ENCODE data around the gene ODAD3.
"Not testable (repeated sequence)": the region's sequence is repeated elsewhere in the genome, so short reads cannot be mapped to it uniquely, and the experiment has no call there.

Gene ODAD3

DNA sequence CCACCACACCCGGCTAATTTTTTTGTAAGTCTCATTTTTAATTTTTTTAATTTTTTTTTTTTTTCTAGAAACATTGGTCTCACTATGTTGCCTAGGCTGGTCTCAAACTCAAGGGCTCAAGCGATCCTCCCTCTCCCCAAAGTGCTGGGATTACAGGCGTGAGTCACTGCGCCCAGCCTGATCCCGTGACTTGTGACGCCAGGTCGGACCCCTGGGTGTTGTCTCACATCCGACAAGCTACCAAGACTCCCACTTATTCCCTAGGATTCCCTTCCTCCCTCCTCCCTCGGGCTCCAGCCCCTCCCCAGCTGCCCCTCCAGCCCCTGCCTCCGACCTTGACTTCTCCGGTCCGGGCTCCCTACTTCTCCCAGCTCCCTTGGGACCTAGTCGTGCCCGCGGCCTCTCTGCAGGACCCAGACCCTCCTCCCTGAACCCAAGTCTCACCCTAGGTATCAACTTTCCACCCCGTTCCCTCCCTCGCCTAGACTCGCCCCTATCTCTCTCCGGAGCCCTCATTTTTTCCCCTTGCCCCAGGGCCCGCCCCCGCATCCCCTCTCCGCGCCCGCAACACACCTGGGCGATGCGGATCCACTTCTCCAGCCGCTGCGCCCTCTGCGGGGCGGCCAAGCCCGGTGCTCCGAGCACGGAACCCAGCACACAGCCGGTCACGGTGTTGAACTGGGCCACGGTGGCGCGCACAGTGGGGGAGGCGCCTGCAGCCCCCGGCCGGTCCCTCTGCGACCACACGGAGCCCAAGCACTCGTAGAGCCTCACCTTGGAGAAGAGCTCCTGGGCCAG is 28.9 kb downstream of the ODAD3 start:
- DNase-seq (ENCODE audit: low read depth): no peak

DNA sequence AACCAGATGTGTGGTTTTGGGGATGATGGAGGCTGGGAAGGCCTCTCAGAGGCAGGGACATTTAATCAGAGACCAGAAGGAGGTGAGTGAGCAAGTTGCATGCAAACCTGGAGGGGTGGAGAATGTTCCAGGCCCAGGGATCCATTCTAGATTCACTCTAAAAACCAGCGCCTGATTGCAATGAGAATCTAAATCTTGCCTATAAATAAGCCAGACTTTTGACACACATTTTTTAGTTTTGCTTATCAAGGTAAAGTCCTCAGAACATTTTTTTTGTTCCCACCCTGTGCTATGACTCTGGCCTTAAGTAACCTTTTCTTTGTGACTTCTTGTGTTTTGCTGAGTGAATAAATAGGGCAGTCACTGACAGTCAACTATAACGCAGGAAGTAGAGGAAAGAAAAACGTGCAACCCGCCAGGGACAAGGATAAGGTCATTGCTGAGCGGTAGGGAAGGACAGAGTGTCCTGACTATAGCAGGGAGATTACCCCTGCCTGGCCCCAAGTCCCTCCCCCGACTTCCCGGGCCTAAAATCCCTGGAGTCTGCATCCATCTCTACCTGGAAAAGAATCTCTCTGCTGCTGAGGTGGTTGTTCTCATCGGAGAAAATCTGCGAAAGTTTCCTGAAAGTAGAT is 30.2 kb downstream of the ODAD3 start:
- DNase-seq (ENCODE audit: low read depth): no peak

DNA sequence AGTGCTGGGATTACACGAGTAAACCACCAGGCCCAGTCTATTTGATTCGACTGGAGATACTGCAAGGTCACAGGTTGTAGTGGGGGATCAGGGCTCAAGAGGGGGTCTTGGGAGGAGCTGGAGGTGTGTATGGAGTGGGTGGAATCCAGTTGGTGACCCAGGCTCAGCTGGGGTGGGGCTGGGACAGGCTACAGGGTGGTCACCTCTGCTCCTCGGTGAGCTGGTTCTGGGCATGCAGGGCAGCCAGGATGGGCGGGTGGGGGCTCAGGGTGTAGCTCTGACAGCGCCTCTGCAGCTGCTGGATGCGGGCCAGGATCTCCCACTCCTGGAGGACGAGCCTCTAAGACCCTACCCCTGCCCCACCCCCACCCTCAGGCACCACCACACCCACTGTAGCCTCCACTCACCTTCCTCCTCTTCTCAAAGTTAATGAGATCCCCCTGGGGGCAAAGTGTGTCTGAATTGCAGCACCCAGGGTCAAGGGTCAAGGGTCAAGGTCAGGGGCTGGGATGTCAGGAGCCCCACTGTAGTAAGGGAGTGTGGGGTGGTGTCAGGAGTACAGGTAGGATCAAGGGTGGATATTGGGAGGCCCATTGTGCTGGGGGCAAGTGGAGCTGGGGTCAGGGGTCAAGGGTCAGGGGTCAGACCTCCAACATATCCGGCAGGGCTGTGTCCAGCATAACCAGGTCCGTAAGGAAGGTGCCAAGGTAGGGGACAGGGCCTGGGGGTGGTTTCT is 32.9 kb downstream of the ODAD3 start:
- no peak for DNase-seq (ENCODE audit: low read depth)

DNA sequence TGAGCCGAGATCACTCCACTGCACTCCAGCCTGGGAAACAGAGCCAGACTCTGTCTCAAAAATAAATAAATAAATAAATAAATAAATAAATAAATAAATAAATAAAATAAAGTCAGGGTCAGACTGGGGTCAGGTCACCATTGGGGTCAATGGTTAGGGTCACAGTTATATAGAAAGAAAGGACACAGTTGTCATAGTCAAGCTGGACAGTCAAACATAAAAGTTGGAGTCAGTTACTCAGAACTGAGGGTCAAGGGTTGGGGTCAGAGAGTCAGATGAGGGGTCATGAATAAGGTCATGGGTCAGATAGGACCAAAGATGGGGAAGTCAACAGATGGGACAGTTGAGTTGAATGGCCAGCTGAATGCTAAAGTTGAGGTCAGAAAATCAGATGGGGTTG is 34.1 kb downstream of the ODAD3 start:
- DNase-seq (ENCODE audit: low read depth): no peak

DNA sequence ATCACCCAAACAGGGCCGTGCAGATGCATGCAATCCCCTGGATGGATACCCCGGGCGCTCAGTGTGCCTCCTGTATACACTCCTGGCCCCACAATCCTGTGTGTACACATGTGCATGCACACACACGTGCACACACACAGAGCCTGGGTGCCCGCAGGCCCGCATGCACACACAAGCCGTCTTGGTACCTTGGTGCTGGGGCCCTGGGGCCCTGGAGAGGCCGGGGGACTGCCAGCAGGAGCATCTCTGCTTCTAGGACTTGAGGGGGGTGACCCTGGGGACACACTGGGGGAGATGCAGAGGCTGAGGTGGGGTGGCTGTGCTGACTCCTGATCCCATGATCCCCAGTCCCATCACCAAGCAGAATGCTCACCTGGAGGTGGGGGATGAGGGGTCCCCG is 35.3 kb downstream of the ODAD3 start:
- no peak for DNase-seq (ENCODE audit: low read depth)

- no peak for DNase-seq (ENCODE audit: low read depth)
Observed at GRCh38 chr19:11397089-11397610, 37.8 kb downstream of the ODAD3 start.

GRCh38 chr19:11390933-11391680 is 43.8 kb downstream of the ODAD3 start:
- no peak for DNase-seq (ENCODE audit: low read depth)

- DNase-seq (ENCODE audit: low read depth): no peak
Observed at GRCh38 chr19:11390359-11390758, 44.6 kb downstream of the ODAD3 start.

DNA sequence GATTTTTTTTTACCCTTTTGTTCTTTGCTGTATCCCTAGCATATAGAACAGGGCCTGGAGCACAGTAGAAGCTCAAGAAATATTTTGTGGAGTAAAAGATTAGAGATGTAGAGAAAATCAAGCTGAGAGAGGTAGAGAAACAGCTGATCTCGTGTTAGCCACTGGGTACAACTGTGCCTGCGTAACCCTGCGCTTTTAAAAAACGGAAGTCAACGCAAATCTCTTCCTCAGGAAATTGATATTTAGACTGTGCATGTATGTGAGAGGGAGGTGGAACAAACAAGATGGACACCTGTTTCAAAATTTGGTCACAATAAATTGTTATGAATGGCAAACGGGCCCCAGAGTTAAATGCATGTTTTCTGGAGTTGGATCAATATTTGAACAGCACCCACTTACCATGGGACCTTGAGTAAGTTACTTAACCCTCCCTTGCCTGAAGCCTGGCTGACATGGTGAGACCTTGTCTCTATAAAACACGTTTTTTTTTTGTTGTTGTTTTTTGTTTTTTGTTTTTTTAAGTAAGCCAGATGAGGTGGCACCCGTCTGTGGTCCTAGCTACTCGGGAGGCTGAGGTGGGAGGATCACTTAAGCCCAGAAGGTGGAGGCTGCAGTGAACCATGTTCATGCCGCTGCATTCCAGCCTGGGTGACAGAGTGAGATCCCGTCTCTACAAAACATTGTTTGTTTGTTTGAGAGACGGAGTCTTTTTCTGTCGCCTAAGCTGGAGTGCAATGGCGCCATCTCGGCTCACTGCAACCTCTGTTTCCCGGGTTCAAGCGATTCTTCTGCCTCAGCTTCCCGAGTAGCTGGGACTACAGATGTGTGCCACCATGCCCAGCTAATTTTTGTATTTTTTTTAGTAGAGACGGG is 47.5 kb downstream of the ODAD3 start:
- no peak for DNase-seq (ENCODE audit: low read depth)

- no peak for DNase-seq (ENCODE audit: low read depth)
Observed at GRCh38 chr19:11384778-11385129, 50.2 kb downstream of the ODAD3 start.

GRCh38 chr19:11383706-11384048 is 51.2 kb downstream of the ODAD3 start:
- no peak for DNase-seq (ENCODE audit: low read depth)

DNA sequence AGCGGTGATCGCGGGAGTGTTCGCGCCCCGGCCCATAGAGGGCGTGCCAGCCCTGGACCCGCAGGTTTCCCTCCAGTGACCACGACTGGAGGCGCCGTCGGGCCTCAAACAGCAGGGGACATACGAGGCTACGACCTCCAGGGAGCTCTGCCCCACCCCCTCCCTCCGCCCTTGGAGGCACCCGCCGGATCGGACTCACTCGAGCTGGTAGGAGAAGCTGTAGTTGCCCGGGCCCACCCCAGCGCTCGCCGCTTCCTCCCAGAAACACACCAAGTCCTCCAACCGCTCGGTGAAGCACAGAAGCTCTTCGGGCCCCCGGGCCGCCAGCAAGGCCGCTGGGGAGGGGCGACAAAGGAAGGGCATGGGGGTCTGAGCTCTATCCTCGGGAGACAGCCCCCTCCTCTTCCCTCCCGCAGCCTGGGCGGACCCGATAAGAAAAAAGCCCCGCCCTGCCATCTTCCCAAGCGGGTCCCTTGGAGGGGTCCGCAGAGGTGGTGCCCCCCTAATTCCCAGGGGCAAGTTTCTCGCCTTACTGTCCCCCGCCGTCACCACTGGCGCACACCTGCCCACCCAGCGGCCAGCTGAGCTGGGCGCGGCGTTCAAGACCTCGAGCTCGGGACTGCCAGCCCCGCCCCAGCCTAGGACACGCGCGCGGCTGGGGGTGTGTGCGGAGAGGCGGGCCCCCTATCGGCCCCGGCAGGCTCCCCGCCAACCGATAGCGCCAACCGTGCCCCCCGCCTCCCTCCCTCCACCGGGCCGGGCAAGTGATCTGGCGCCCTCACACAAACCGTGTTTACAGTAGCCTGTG is 51.8 kb downstream of the ODAD3 start:
- DNase-seq (ENCODE audit: low read depth): peak; percentile 14

DNA sequence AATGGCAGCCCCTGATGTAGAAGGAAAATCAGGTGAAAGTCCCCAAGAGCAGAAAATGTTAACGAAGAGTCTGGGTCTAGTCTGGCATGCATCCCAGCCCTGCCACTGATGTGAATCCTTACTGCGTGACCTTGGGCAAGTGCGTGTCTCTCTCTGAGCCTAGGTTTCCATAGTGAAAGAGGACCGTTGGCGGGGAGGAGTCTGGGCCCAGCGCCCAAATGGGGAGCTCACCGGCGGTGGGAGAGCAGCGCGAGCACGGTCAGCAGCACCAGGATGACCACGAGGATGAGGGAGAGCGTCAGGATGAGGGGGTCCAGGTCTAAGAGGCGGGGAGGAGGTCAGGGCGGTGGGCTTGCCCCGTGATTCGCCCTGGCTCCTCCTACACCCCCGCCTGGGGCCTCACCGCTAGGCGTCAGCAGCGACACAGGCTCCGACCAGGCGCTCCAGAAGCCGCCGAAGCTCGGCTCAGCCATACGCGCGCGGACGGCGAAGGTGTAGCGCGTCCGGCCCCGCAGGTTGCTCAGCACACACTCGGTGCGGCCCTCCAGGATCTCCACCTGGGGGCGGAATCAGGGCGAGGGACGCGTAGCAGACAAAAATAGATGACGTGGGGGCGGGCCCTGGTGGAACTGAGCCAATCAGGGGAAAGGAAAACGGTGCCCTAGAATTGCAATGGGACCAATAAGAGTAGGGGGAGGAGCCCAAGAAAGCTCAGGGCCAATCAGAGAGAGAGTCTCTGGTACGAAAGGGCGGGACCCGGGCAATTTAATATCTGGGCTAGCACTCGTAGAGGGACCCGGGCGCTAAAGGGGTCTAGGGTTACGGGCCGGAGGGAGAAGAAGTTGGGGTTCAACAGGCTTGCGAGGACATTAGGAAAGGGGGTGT is 54.0 kb downstream of the ODAD3 start:
- peak; percentile 95 for DNase-seq (ENCODE audit: low read depth)

GRCh38 chr19:11379857-11380350 is 55.0 kb downstream of the ODAD3 start:
- no peak for DNase-seq (ENCODE audit: low read depth)

DNA sequence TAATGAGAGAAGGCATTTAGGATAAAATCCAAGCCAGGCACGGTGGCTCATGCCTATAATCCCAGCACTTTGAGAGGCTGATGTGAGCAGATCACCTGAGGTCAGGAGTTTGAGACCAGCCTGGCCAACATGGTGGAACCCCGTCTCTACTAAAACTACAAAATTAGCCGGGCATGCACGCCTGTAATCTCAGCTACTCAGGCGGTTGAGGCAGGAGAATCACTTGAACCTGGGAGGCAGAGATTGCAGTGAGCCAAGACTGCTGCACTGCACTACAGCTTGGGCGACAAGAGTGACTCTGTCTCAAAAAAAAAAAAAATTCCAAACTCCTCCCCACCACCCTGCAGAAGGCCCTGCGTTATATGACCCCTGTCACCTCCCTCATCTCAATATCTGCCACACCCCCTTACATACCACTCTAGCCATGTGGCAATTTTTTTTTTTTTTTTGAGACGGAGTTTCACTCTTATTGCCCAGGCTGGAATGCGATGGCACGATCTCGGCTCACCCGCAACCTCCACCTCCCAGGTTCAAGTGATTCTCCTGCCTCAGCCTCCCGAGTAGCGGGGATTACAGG is 55.6 kb downstream of the ODAD3 start:
- not testable (repeated sequence) for DNase-seq (ENCODE audit: low read depth)

DNA sequence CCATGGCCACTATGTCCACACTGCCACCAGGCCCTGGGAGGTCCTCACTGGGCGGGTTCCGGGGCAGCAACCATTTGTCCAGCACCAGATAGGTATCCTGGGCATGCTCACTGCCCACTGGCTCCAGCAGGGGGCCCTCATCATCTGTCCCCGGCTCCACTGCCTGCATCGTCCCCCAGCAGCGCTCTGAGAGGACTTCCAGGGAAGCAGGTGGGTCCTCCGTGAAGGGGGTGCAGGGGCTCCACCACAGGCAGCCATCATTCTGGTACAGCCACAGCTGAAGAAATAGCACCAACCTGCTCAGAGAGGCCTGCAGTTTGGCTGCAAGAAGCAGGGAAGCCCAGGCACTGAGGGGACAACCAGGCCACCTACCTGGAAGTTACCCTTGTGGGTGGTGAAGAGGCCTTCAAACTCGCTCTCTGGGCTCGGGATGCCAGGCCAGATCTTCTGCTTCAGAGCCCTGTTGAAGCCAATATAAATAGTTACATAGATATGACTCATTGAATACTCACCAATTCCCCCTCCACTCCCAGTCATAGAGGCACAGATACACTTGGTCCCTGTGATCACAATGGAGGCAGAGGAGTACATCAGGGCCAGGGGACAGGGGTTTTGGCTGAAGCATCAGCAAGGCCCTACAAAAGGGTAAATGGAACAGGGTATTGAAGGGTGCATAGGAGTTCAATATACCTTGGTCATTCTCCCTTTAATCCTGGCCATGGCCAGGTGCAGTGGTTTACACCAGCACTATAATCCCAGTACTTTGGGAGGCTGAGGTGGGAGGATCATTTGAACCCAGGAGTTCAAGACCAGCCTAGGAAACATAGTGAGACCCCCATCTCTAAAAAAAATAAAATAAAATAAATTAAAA is 56.4 kb downstream of the ODAD3 start:
- DNase-seq (ENCODE audit: low read depth): no peak

GRCh38 chr19:11377756-11378155 is 57.2 kb downstream of the ODAD3 start:
- DNase-seq (ENCODE audit: low read depth): no peak

- DNase-seq (ENCODE audit: low read depth): no peak
Observed at GRCh38 chr19:11377237-11377636, 57.7 kb downstream of the ODAD3 start.

Data from stimulated activated CD8-positive, alpha-beta memory T cell treated with anti-CD3 and anti-CD28 coated beads, Interleukin-12 subunit alpha, Interleukin-12 subunit beta, amount 100 ng/mL, for 1 hour (primary cell).